B cell (primary cell): ENCODE measurements around the gene FAM118B. TPM values are rescaled to one million over a fixed set of nuclear protein-coding genes. Genes with fewer than 3 reads are reported as not detected.

Experiments
- ATAC-seq: fragments of 200-7000 bp; cut with Tn5 transposase; one replicate; pipeline ENCODE4 v1.10.0; 2021; ENCODE audit warnings: low read depth, mild to moderate bottlenecking, moderate number of reproducible peaks, moderate library complexity
- CTCF ChIA-PET: fragments of 350-600 bp; sonication (Branson Sonifier 250); formaldehyde crosslinking; loops from one replicate; lab custom pipeline; 2021; ENCODE audit warnings: antibody characterized with exemption, inconsistent platforms; lab: Charles Lee
- POLR2A ChIA-PET: fragments of 350-600 bp; sonication (Branson Sonifier 250); formaldehyde crosslinking; loops from one replicate; lab custom pipeline; 2021; ENCODE audit warnings: antibody characterized with exemption; lab: Charles Lee
- DNase-seq: peaks from one replicate; pipeline ENCODE4 v3.0.0; 2013
- H2AFZ ChIP-seq: 2 replicates; pipeline ENCODE4 v1.6.1; 2012; ENCODE audit warnings: mild to moderate bottlenecking, low read depth, low read length; ENCODE audit not compliant: insufficient read depth, poor library complexity, severe bottlenecking
- H3K27ac ChIP-seq, 2 donors: 1 replicate in 1 of 2; 2 replicates in 1 of 2; pipeline ENCODE4 v1.5.1; 2012 to 2013; ENCODE audit warnings: low read length in 2 of 2, mild to moderate bottlenecking in 2 of 2, moderate library complexity in 1 of 2
- H3K27me3 ChIP-seq, 4 experiments: fragments of 200-600 bp in 1 of 4; sonication (generic) in 1 of 4; replicated peaks in 1 of 4; 1 replicate in 2 of 4; 2 replicates in 2 of 4; pipeline versions ENCODE4 v1.6.1 to v1.7.0; 2013 to 2016; ENCODE audit warnings: low read length in 3 of 4, mild to moderate bottlenecking in 2 of 4, mixed read lengths in 1 of 4, moderate library complexity in 1 of 4; ENCODE audit not compliant: insufficient read depth in 4 of 4, control insufficient read depth in 3 of 4; ENCODE audit errors: control extremely low read depth in 1 of 4
- H3K36me3 ChIP-seq, 2 experiments: replicated peaks in 1 of 2; 1 replicate in 1 of 2; 2 replicates in 1 of 2; pipeline versions ENCODE4 v1.6.1 to v1.7.1; 2013; ENCODE audit warnings: low read length in 1 of 2; ENCODE audit not compliant: insufficient read depth in 2 of 2, control insufficient read depth in 1 of 2; ENCODE audit errors: control extremely low read depth in 1 of 2, extremely low read depth in 1 of 2
- H3K4me1 ChIP-seq, 2 donors: fragments of 200-600 bp in 1 of 2; sonication (generic) in 1 of 2; 1 replicate in 1 of 2; 2 replicates in 1 of 2; pipeline versions ENCODE4 v1.5.1 to v1.6.1; 2013 to 2017; ENCODE audit warnings: low read length in 2 of 2; ENCODE audit not compliant: control insufficient read depth in 2 of 2, insufficient read depth in 2 of 2
- H3K4me2 ChIP-seq: replicated peaks from 2 replicates; pipeline ENCODE3; 2012; ENCODE audit warnings: mild to moderate bottlenecking, low read depth, low read length; ENCODE audit not compliant: poor library complexity, severe bottlenecking
- H3K4me3 ChIP-seq, 5 experiments: fragments of 200-600 bp in 1 of 5; sonication (generic) in 1 of 5; 1 replicate in 3 of 5; 2 replicates in 2 of 5; pipeline versions ENCODE4 v1.5.1 to v1.7.0; 2011 to 2016; ENCODE audit warnings: low read length in 4 of 5, mild to moderate bottlenecking in 4 of 5, low read depth in 2 of 5, control low read depth in 1 of 5, moderate library complexity in 1 of 5; ENCODE audit not compliant: insufficient read depth in 1 of 5; ENCODE audit errors: control extremely low read depth in 1 of 5, extremely low read depth in 1 of 5
- H3K79me2 ChIP-seq: fragments of 200-600 bp; sonication (generic); one replicate; pipeline ENCODE4 v1.6.0; 2016; ENCODE audit warnings: low read length; ENCODE audit not compliant: control insufficient read depth, insufficient read depth
- H3K9ac ChIP-seq: fragments of 200-600 bp; sonication (generic); 2 replicates; pipeline ENCODE4 v1.6.1; 2017; ENCODE audit warnings: mild to moderate bottlenecking, low read length, moderate library complexity
- H3K9me3 ChIP-seq, 3 donors: one replicate each; pipeline versions ENCODE4 v1.6.1 to v1.7.1; 2013; ENCODE audit warnings: low read length in 2 of 3; ENCODE audit not compliant: control insufficient read depth in 2 of 3, insufficient read depth in 1 of 3; ENCODE audit errors: control extremely low read depth in 1 of 3
- H4K20me1 ChIP-seq: 2 replicates; pipeline ENCODE4 v1.6.0; 2012; ENCODE audit warnings: mild to moderate bottlenecking, low read length; ENCODE audit not compliant: insufficient read depth, control insufficient read depth, poor library complexity, severe bottlenecking
- H3K27ac Mint-ChIP-seq: one replicate; pipeline ENCODE4 v1.8.0; 2021; ENCODE audit warnings: mixed read lengths
- H3K27me3 Mint-ChIP-seq: one replicate; pipeline ENCODE4 v1.8.0; 2021; ENCODE audit warnings: mixed read lengths
- H3K4me1 Mint-ChIP-seq: one replicate; pipeline ENCODE4 v1.8.0; 2021; ENCODE audit warnings: mixed read lengths
- H3K4me3 Mint-ChIP-seq: one replicate; pipeline ENCODE4 v1.8.0; 2021; ENCODE audit warnings: mixed read lengths
- H3K9me3 Mint-ChIP-seq: one replicate; pipeline ENCODE4 v1.8.0; 2022; ENCODE audit warnings: mixed read lengths; ENCODE audit not compliant: insufficient read depth
- CTCF ChIP-seq: fragments of 200-600 bp; IDR thresholded peaks from one replicate; pipeline ENCODE4 v1.8.0; 2022; ENCODE audit warnings: antibody characterized with exemption, mild to moderate bottlenecking
- EZH2 ChIP-seq: IDR thresholded peaks from 2 replicates; pipeline ENCODE4 v1.6.1; 2012; ENCODE audit warnings: borderline replicate concordance, low read depth, mild to moderate bottlenecking, moderate library complexity, low read length; ENCODE audit not compliant: insufficient read depth, poor library complexity, severe bottlenecking
- WGBS: methylation state at CpG from one replicate; pipeline ENCODE4 v1.1.5; 2013; ENCODE audit warnings: missing lambda C conversion rate; ENCODE audit not compliant: insufficient coverage; 5-methylcytosine and 5-hydroxymethylcytosine counted together
- intact Hi-C: fragments of 100-400 bp; cut with micrococcal nuclease; formaldehyde crosslinking; loops from one replicate; pipeline ENCODE4 v1.10.0; 2022
- polyA plus RNA-seq: library from polyadenylated mRNA; depleted of rRNA; stranded (reverse); fragments of >200 nt; gene quantifications from 2 replicates; pipeline ENCODE4 v1.2.3, GENCODE V29; 2012
- total RNA-seq, 2 donors: library from RNA; stranded (reverse); fragments of 120-200 nt in 1 of 2; gene quantifications; 1 replicate in 1 of 2; 2 replicates in 1 of 2; pipeline versions ENCODE4 v1.2.3 to v1.2.4, GENCODE V29; 2013 to 2022

The FAM118B gene
- total and polyA plus RNA-seq, 2 donors (not counting 1 experiment from before 2014, with no cell fraction given), result 7.3 to 14.1 TPM

- no peak for ATAC-seq
- Histone ChIP-seq H3K9me3 (no peaks in the 10 kb centered on the region), H3K4me2 (no peak overlapping the region), H3K27ac (no peak overlapping the region), H3K36me3 (no peaks in the 10 kb centered on the region), H3K79me2 (no peaks in the 10 kb centered on the region), H2AFZ (no peak overlapping the region), H3K9ac (no peak overlapping the region), H3K27me3 (no peaks in the 10 kb centered on the region), H3K4me3 (no peak overlapping the region), H4K20me1 (no peaks in the 10 kb centered on the region), H3K4me1 (no peaks in the 10 kb centered on the region)
- POLR2A ChIA-PET, result no interaction called here
- no peak overlapping the region for H3K27ac Mint-ChIP-seq
- no peaks in the 10 kb centered on the region for H3K4me1 Mint-ChIP-seq
- TF ChIP-seq EZH2 (no peak), CTCF (no peak)
- 92% methylated on average over 11 of the region's 14 CpGs for WGBS
- no peak overlapping the region for H3K4me3 Mint-ChIP-seq
- DNase-seq, result no peak
- peaks cover 12% of the 10 kb centered on the region for H3K27me3 Mint-ChIP-seq
- CTCF ChIA-PET, result no interaction called here
- intact Hi-C loops, result no loop called here
- no peaks in the 10 kb centered on the region for H3K9me3 Mint-ChIP-seq
These were observed 49.1 kb upstream of the FAM118B start for GRCh38 chr11:126162306-126163030.

GRCh38 chr11:126163074-126163700 lies 48.4 kb upstream of the FAM118B start:
- no peak for TF ChIP-seq EZH2
- TF ChIP-seq CTCF, result no peak
- H3K4me3 Mint-ChIP-seq, result no peak overlapping the region
- Histone ChIP-seq H2AFZ (no peak overlapping the region), H3K4me1 (no peaks in the 10 kb centered on the region), H4K20me1 (no peaks in the 10 kb centered on the region), H3K79me2 (no peaks in the 10 kb centered on the region), H3K4me2 (no peak overlapping the region), H3K27me3 (no peaks in the 10 kb centered on the region), H3K9ac (no peak overlapping the region), H3K9me3 (no peaks in the 10 kb centered on the region), H3K27ac (no peak overlapping the region), H3K36me3 (no peaks in the 10 kb centered on the region), H3K4me3 (no peak overlapping the region)
- no peaks in the 10 kb centered on the region for H3K4me1 Mint-ChIP-seq
- DNase-seq (no peak), ATAC-seq (no peak)
- no peak overlapping the region for H3K27ac Mint-ChIP-seq
- ChIA-PET POLR2A (no interaction called here), CTCF (no interaction called here)
- H3K27me3 Mint-ChIP-seq, result peaks cover 12% of the 10 kb centered on the region
- H3K9me3 Mint-ChIP-seq, result no peaks in the 10 kb centered on the region
- 91% methylated on average over 22 of the region's 22 CpGs for WGBS
- intact Hi-C loops, result no loop called here
